RWPE1 (cell line): ENCODE measurements around the gene ACSS3.
A peak's percentile ranks its signal among the peaks of the same experiment; 100 is the strongest.

Experiments
- CTCF ChIA-PET: fragments of 350-600 bp; sonication (Branson Sonifier 250); formaldehyde crosslinking; extraction: SDS; loops from one replicate; lab custom pipeline; 2021; lab: Yijun Ruan, JAX
- POLR2A ChIA-PET: fragments of 400-600 bp; formaldehyde crosslinking; extraction: SDS; loops from one replicate; lab custom pipeline; 2020; ENCODE audit warnings: antibody characterized with exemption; ENCODE audit not compliant: low non-redundant PET; lab: Yijun Ruan, JAX
- DNase-seq: peaks from one replicate; pipeline ENCODE4 v3.0.0; 2012; ENCODE audit warnings: low spot score
- H3K27ac ChIP-seq: fragments of 450-650 bp; 2 replicates; pipeline ENCODE4 v1.5.1; 2017
- CTCF ChIP-seq: fragments of 450-650 bp; conservative IDR thresholded peaks from 2 replicates; pipeline ENCODE4 v1.5.1; 2017; ENCODE audit warnings: low read depth, mild to moderate bottlenecking

The ACSS3 gene

GRCh38 chr12:81141217-81141616 is 63.3 kb downstream of the ACSS3 start:
- H3K27ac ChIP-seq = no peak overlapping the region
- TF ChIP-seq CTCF = no peak
- CTCF ChIA-PET = interaction anchor here (0.6 kb wide), 1 partner anchor 487 kb away, joined by 3 read pairs; no protein-coding TSS in a partner anchor
- DNase-seq = peak; percentile 4
- POLR2A ChIA-PET = no interaction called here

GRCh38 chr12:81143057-81143456 is 65.2 kb downstream of the ACSS3 start:
- no peak for TF ChIP-seq CTCF
- H3K27ac ChIP-seq = no peak overlapping the region
- ChIA-PET CTCF (interaction anchor here (1.0 kb wide), 1 partner anchor 14 kb away, joined by 3 read pairs; no protein-coding TSS in a partner anchor), POLR2A (no interaction called here)
- DNase-seq = no peak

GRCh38 chr12:81146228-81147225 is 68.6 kb downstream of the ACSS3 start:
- no peak overlapping the region for H3K27ac ChIP-seq
- ChIA-PET POLR2A (no interaction called here), CTCF (interaction anchor here (0.9 kb wide), 1 partner anchor 18 kb away, joined by 8 read pairs; no protein-coding TSS in a partner anchor)
- DNase-seq = no peak
- no peak for TF ChIP-seq CTCF

- DNase-seq = no peak
- CTCF ChIA-PET = no interaction called here
- H3K27ac ChIP-seq = no peak overlapping the region
- POLR2A ChIA-PET = no interaction called here
- no peak for TF ChIP-seq CTCF
Observed at GRCh38 chr12:81147292-81147919, 69.5 kb downstream of the ACSS3 start.

- CTCF ChIA-PET = interaction anchor here (1.1 kb wide), 1 partner anchor 22 kb away, joined by 3 read pairs; no protein-coding TSS in a partner anchor
- POLR2A ChIA-PET = no interaction called here
- TF ChIP-seq CTCF = no peak
- DNase-seq = no peak
- no peak overlapping the region for H3K27ac ChIP-seq
Observed at GRCh38 chr12:81150382-81150781, 72.5 kb downstream of the ACSS3 start.

GRCh38 chr12:81159856-81160255 is 82.0 kb downstream of the ACSS3 start:
- TF ChIP-seq CTCF = no peak
- no peak overlapping the region for H3K27ac ChIP-seq
- POLR2A ChIA-PET = no interaction called here
- no peak for DNase-seq
- CTCF ChIA-PET = no interaction called here
